Caco-2 (cell line): ENCODE data around the gene QSER1. TPM values are rescaled to one million over a fixed set of nuclear protein-coding genes. Genes with fewer than 3 reads are reported as not detected.

Experiments used
- BruUV-seq: library from RNA; stranded (reverse); fragments of 400-500 nt; replicated peaks from 2 replicates; lab custom pipeline; 2021; lab: Mats Ljungman, UMichigan
- CTCF ChIA-PET: fragments of 300-600 bp; sonication (Branson Sonifier 250); formaldehyde crosslinking; loops from one replicate; lab custom pipeline; 2022; ENCODE audit warnings: antibody characterized with exemption; lab: Charles Lee
- POLR2A ChIA-PET: fragments of 300-600 bp; sonication (Branson Sonifier 250); formaldehyde crosslinking; loops from one replicate; lab custom pipeline; 2022; ENCODE audit warnings: antibody characterized with exemption; lab: Charles Lee
- DNase-seq, 2 experiments: peaks; one replicate each; pipeline versions ENCODE4 v3.0.0 to v3.0.0-alpha.2; 2020 to 2022
- H3K27me3 ChIP-seq: replicated peaks from 2 replicates; pipeline ENCODE4 v1.6.0; 2011; ENCODE audit warnings: low read length; ENCODE audit not compliant: control insufficient read depth, insufficient read depth
- H3K36me3 ChIP-seq: 2 replicates; pipeline ENCODE4 v1.5.1; 2011; ENCODE audit warnings: low read length; ENCODE audit not compliant: control insufficient read depth, insufficient read depth
- H3K4me1 ChIP-seq: fragments of 250-450 bp; sonication (Bioruptor Pico); 2 replicates; pipeline ENCODE4 v1.5.1; 2020; ENCODE audit warnings: mild to moderate bottlenecking
- H3K4me3 ChIP-seq: 2 replicates; pipeline ENCODE4 v1.5.1; 2011; ENCODE audit warnings: low read depth, mild to moderate bottlenecking, control low read depth, low read length
- H3K9me3 ChIP-seq: fragments of 250-450 bp; sonication (Bioruptor Pico); 2 replicates; pipeline ENCODE4 v1.5.1; 2020; ENCODE audit warnings: mild to moderate bottlenecking, moderate library complexity
- H3K27ac Mint-ChIP-seq: one replicate; pipeline ENCODE4 v1.8.0; 2022; ENCODE audit warnings: mixed read lengths; ENCODE audit not compliant: unreplicated experiment
- H3K27me3 Mint-ChIP-seq: one replicate; pipeline ENCODE4 v1.8.0; 2022; ENCODE audit warnings: mixed read lengths; ENCODE audit not compliant: insufficient read depth, unreplicated experiment
- H3K36me3 Mint-ChIP-seq: one replicate; pipeline ENCODE4 v1.8.0; 2022; ENCODE audit warnings: mild to moderate bottlenecking, mixed read lengths; ENCODE audit not compliant: insufficient read depth, unreplicated experiment
- H3K4me1 Mint-ChIP-seq: one replicate; pipeline ENCODE4 v1.8.0; 2022; ENCODE audit warnings: low read depth, mixed read lengths; ENCODE audit not compliant: unreplicated experiment
- H3K4me3 Mint-ChIP-seq: one replicate; pipeline ENCODE4 v1.8.0; 2022; ENCODE audit warnings: mild to moderate bottlenecking, moderate library complexity, mixed read lengths; ENCODE audit not compliant: unreplicated experiment
- H3K9me3 Mint-ChIP-seq: one replicate; pipeline ENCODE4 v1.8.0; 2022; ENCODE audit warnings: mixed read lengths; ENCODE audit not compliant: unreplicated experiment
- intact Hi-C: fragments of 100-400 bp; cut with micrococcal nuclease; formaldehyde crosslinking; loops from one replicate; pipeline ENCODE4 v1.10.0; 2022; ENCODE audit not compliant: unreplicated experiment
- total RNA-seq: library from RNA; stranded (reverse); gene quantifications from 2 replicates; pipeline ENCODE4 v1.2.3, GENCODE V29; 2022
- TF ChIP-seq, protein P1 (sequence below), 2 experiments: fragments of 200-600 bp in 1 of 2; IDR thresholded peaks; 1 replicate in 1 of 2; 2 replicates in 1 of 2; pipeline versions ENCODE4 v1.5.1 to v1.8.0; 2011 to 2022; ENCODE audit warnings: antibody characterized with exemption in 1 of 2, control low read depth in 1 of 2, inconsistent platforms in 1 of 2, low read depth in 1 of 2, low read length in 1 of 2, mild to moderate bottlenecking in 1 of 2, moderate library complexity in 1 of 2; ENCODE audit not compliant: insufficient read depth in 1 of 2, severe bottlenecking in 1 of 2, unreplicated experiment in 1 of 2

QSER1 gene
- total RNA-seq, 1 experiment from 2014 or later: 45.0 TPM

DNA sequence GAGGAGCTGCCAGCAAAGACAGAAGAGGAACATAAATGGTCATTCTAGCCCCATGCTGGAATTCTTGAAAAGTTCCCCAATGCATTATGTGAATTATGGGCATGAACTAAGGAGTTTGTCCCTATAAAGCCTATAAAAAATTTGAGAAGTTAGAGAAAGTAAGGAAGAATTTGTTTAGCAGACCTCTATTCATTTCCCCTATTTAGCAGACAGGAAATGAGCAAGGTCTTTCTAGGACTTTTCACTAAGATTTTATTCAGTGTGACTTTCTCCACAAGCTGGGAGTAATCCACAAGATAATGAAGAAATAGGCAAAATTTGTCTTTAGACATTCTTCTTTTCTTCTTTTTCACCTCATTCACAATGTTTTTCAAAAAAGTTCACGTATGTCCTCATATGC is 42.9 kb upstream of the QSER1 start:
- POLR2A ChIA-PET: no interaction called here
- TF ChIP-seq, protein P1, sequence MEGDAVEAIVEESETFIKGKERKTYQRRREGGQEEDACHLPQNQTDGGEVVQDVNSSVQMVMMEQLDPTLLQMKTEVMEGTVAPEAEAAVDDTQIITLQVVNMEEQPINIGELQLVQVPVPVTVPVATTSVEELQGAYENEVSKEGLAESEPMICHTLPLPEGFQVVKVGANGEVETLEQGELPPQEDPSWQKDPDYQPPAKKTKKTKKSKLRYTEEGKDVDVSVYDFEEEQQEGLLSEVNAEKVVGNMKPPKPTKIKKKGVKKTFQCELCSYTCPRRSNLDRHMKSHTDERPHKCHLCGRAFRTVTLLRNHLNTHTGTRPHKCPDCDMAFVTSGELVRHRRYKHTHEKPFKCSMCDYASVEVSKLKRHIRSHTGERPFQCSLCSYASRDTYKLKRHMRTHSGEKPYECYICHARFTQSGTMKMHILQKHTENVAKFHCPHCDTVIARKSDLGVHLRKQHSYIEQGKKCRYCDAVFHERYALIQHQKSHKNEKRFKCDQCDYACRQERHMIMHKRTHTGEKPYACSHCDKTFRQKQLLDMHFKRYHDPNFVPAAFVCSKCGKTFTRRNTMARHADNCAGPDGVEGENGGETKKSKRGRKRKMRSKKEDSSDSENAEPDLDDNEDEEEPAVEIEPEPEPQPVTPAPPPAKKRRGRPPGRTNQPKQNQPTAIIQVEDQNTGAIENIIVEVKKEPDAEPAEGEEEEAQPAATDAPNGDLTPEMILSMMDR (IDR thresholded peaks at IDR 0.05; ENCODE audit: insufficient read depth in 1 of 2, low read depth in 1 of 2, low read length in 1 of 2, severe bottlenecking in 1 of 2, unreplicated experiment in 1 of 2): no peak

DNA sequence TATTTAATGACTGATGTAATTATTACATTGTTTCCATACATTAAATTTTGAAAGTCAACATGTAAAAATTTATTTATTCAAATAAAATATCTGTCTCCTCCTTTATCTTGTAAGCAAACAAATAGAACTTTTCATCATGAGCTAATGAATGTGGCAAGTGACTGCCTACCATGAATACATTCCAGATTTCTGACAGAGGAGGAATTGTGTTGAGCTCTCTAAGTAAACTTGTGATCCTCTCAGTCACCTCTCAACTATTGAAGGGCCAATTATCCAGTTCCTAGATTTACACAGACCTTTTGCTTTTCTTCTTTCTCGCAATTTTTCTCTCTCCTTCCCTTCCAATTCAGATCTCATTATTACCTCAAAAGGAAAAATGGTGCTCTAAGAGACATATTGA is 41.4 kb upstream of the QSER1 start:
- ChIA-PET POLR2A (no interaction called here), CTCF (no interaction called here)
- Histone ChIP-seq H3K4me3 (no peak overlapping the region), H3K36me3 (no peaks in the 10 kb centered on the region), H3K9me3 (no peaks in the 10 kb centered on the region), H3K27me3 (no peaks in the 10 kb centered on the region), H3K4me1 (no peaks in the 10 kb centered on the region)
- H3K27ac Mint-ChIP-seq: no peak overlapping the region
- peaks cover 10% of the 10 kb centered on the region for H3K36me3 Mint-ChIP-seq
- no peak for DNase-seq
- intact Hi-C loops: no loop called here
- no peak overlapping the region for H3K4me3 Mint-ChIP-seq
- no peaks in the 10 kb centered on the region for H3K9me3 Mint-ChIP-seq
- TF ChIP-seq, protein P1 (IDR thresholded peaks at IDR 0.05; ENCODE audit: insufficient read depth in 1 of 2, low read depth in 1 of 2, low read length in 1 of 2, severe bottlenecking in 1 of 2, unreplicated experiment in 1 of 2): no peak
- no TSS peak for BruUV-seq
- H3K27me3 Mint-ChIP-seq: no peaks in the 10 kb centered on the region
- H3K4me1 Mint-ChIP-seq: no peaks in the 10 kb centered on the region

More for the DNA sequence above, 42.9 kb upstream of the QSER1 start:
- CTCF ChIA-PET: no interaction called here
- Mint-ChIP-seq H3K4me3 (no peak overlapping the region), H3K4me1 (no peaks in the 10 kb centered on the region), H3K36me3 (peaks cover 16% of the 10 kb centered on the region), H3K9me3 (no peaks in the 10 kb centered on the region), H3K27me3 (no peaks in the 10 kb centered on the region), H3K27ac (no peak overlapping the region)
- Histone ChIP-seq H3K9me3 (no peaks in the 10 kb centered on the region), H3K27me3 (no peaks in the 10 kb centered on the region), H3K4me3 (no peak overlapping the region), H3K4me1 (no peaks in the 10 kb centered on the region), H3K36me3 (no peaks in the 10 kb centered on the region)
- intact Hi-C loops: no loop called here
- no TSS peak for BruUV-seq
- DNase-seq: no peak

DNA sequence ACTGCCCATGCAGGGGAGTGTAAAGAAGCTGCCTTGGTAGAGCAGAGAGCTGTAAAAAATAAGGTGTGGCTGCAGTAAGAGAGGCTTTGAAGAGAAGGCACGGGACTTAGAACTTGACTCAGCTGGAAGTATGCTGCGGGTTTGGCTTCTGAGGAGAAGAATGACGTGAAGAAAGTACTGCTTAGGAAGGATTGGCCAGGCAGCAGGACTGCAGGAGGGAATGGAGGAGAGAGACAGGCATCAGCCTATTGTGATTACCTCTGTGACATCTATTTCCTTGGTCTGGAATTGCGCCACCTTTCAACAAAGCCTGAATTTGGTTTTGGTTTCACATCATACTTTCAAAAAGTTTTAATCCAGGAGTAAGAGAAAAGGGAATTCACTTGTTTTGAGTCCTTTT is 40.4 kb upstream of the QSER1 start:
- Mint-ChIP-seq H3K36me3 (peaks cover 10% of the 10 kb centered on the region), H3K4me3 (no peak overlapping the region), H3K9me3 (no peaks in the 10 kb centered on the region), H3K4me1 (no peaks in the 10 kb centered on the region), H3K27ac (no peak overlapping the region), H3K27me3 (no peaks in the 10 kb centered on the region)
- H3K4me3 ChIP-seq: no peak overlapping the region
- DNase-seq: no peak
- CTCF ChIA-PET: no interaction called here
- no peaks in the 10 kb centered on the region for H3K9me3 ChIP-seq
- TF ChIP-seq, protein P1 (IDR thresholded peaks at IDR 0.05; ENCODE audit: insufficient read depth in 1 of 2, low read depth in 1 of 2, low read length in 1 of 2, severe bottlenecking in 1 of 2, unreplicated experiment in 1 of 2): no peak
- no peaks in the 10 kb centered on the region for H3K4me1 ChIP-seq
- no TSS peak for BruUV-seq
- H3K36me3 ChIP-seq: no peaks in the 10 kb centered on the region
- POLR2A ChIA-PET: no interaction called here
- no peaks in the 10 kb centered on the region for H3K27me3 ChIP-seq
- intact Hi-C loops: no loop called here
